Osteoblast (primary cell): ENCODE measurements around the gene ROBO2. TPM values are rescaled to one million over a fixed set of nuclear protein-coding genes. Genes with fewer than 3 reads are reported as not detected.

Experiments used
- DNase-seq: peaks from one replicate; pipeline ENCODE4 v3.0.0; 2011; ENCODE audit warnings: low spot score, mixed read lengths; ENCODE audit not compliant: insufficient read length; ENCODE audit errors: missing footprints
- H2AFZ ChIP-seq: 2 replicates; pipeline ENCODE4 v1.6.0; 2011; ENCODE audit warnings: mild to moderate bottlenecking, low read length
- H3K27ac ChIP-seq: 2 replicates; pipeline ENCODE4 v1.5.1; 2011; ENCODE audit warnings: mild to moderate bottlenecking, low read depth, low read length, moderate library complexity
- H3K27me3 ChIP-seq: 2 replicates; pipeline ENCODE4 v1.6.0; 2012; ENCODE audit warnings: mild to moderate bottlenecking, control low read depth, inconsistent platforms, low read length, moderate library complexity; ENCODE audit not compliant: insufficient read depth
- H3K36me3 ChIP-seq: 2 replicates; pipeline ENCODE4 v1.5.1; 2011; ENCODE audit warnings: mild to moderate bottlenecking, low read length, control low read depth, moderate library complexity; ENCODE audit not compliant: insufficient read depth
- H3K4me1 ChIP-seq: 2 replicates; pipeline ENCODE4 v1.5.1; 2011; ENCODE audit warnings: mild to moderate bottlenecking, low read length, control low read depth, moderate library complexity; ENCODE audit not compliant: insufficient read depth
- H3K4me2 ChIP-seq: 2 replicates; pipeline ENCODE4 v1.6.0; 2011; ENCODE audit warnings: mild to moderate bottlenecking, low read length; ENCODE audit not compliant: insufficient read depth
- H3K4me3 ChIP-seq: fragments of 200-600 bp; sonication (generic); 3 replicates; pipeline ENCODE4 v1.5.1; 2012; ENCODE audit warnings: mild to moderate bottlenecking, low read length, inconsistent platforms; ENCODE audit not compliant: insufficient read depth
- H3K79me2 ChIP-seq: 2 replicates; pipeline ENCODE4 v1.6.0; 2012; ENCODE audit warnings: mild to moderate bottlenecking, low read length, control low read depth, inconsistent platforms; ENCODE audit not compliant: insufficient read depth
- H3K9me3 ChIP-seq: 2 replicates; pipeline ENCODE4 v1.5.1; 2011; ENCODE audit warnings: low read depth, low read length, control low read depth
- H4K20me1 ChIP-seq: 2 replicates; pipeline ENCODE4 v1.6.0; 2012; ENCODE audit warnings: mild to moderate bottlenecking, low read length, control low read depth; ENCODE audit not compliant: insufficient read depth
- total RNA-seq: library from RNA; depleted of rRNA; stranded (reverse); fragments of >200 nt; gene quantifications from 2 replicates; pipeline ENCODE4 v1.2.3, GENCODE V29; 2012
- TF ChIP-seq, protein P1 (sequence below): IDR thresholded peaks from 2 replicates; pipeline ENCODE4 v1.5.1; 2011; ENCODE audit warnings: mild to moderate bottlenecking, low read depth, low read length, moderate library complexity; ENCODE audit errors: extremely low read depth

Gene ROBO2
- total RNA-seq, 1 donor: 0.36 TPM

DNA sequence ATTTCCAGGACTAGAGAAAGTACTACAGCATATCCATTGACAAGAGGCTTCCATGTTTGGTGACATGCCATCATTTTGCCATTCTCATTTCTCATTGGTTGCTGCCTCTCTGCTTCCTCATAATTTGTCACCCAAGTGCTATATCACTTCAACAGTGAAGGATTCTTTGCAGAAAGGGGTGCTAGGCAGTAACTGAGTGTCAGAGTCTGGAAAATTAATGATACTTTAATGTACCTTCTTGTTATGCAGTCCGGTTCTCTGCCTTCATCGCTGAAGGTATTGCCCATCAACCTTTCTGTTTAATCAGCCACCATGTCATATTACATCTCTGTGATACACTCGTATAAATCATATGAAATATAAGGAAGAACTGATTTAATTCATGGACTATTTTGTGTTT is 550.3 kb downstream of the ROBO2 start:
- TF ChIP-seq, protein P1, sequence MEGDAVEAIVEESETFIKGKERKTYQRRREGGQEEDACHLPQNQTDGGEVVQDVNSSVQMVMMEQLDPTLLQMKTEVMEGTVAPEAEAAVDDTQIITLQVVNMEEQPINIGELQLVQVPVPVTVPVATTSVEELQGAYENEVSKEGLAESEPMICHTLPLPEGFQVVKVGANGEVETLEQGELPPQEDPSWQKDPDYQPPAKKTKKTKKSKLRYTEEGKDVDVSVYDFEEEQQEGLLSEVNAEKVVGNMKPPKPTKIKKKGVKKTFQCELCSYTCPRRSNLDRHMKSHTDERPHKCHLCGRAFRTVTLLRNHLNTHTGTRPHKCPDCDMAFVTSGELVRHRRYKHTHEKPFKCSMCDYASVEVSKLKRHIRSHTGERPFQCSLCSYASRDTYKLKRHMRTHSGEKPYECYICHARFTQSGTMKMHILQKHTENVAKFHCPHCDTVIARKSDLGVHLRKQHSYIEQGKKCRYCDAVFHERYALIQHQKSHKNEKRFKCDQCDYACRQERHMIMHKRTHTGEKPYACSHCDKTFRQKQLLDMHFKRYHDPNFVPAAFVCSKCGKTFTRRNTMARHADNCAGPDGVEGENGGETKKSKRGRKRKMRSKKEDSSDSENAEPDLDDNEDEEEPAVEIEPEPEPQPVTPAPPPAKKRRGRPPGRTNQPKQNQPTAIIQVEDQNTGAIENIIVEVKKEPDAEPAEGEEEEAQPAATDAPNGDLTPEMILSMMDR: no peak
- Histone ChIP-seq H3K27ac (no peak overlapping the region), H3K4me2 (no peak overlapping the region), H3K4me3 (no peak overlapping the region), H3K9me3 (no peaks in the 10 kb centered on the region), H4K20me1 (no peaks in the 10 kb centered on the region), H3K79me2 (no peaks in the 10 kb centered on the region), H3K4me1 (no peaks in the 10 kb centered on the region), H3K36me3 (no peaks in the 10 kb centered on the region), H3K27me3 (no peaks in the 10 kb centered on the region), H2AFZ (no peak overlapping the region)
- no peak for DNase-seq

DNA sequence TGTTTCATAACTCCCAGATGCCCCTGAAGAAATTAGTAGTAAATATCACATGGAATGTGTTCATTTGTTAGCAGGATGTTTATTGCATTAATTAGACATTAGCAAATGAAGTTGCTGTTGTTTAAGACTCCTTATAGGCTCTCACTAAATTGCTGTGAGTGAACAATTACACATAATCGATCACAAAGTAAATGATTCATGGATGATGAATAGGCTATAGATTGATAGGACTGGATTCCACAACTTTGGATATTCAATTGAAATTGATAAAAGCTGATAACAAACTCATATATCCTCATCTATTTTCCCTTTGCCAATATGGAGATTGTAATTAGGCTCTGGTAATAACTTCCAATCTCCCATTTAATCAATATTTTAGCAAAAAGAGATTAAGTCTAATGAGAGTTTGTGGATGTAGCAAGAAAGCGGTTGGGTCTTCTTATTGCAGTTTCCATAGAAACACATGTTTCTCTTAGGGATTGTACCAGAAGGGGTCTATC is 555.5 kb downstream of the ROBO2 start:
- Histone ChIP-seq H3K4me3 (no peak overlapping the region), H3K4me1 (no peaks in the 10 kb centered on the region), H3K27ac (no peak overlapping the region), H3K4me2 (no peak overlapping the region), H3K36me3 (no peaks in the 10 kb centered on the region), H3K27me3 (no peaks in the 10 kb centered on the region), H3K9me3 (no peaks in the 10 kb centered on the region), H2AFZ (no peak overlapping the region), H4K20me1 (no peaks in the 10 kb centered on the region), H3K79me2 (no peaks in the 10 kb centered on the region)
- TF ChIP-seq, protein P1: no peak
- DNase-seq: no peak

DNA sequence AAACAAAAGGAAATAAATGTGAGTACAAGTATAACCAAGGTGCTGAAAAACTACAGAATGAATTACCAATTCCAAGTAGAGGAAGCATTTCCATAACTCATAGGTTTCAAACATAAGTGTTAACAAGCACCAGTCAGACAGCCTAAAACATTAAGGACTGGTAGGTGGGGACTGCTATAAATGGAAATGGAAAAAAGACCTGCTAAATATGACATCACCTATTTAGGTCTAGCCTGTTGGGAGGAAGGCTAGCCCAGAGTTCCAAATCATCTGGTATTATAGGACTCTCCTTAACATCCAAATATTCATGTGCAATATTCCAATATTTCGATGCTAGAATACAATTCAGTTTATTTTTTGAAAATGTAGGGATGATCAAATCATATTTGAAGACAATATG is 560.0 kb downstream of the ROBO2 start:
- DNase-seq: no peak
- Histone ChIP-seq H3K4me3 (no peak overlapping the region), H3K4me1 (no peaks in the 10 kb centered on the region), H3K27ac (no peak overlapping the region), H3K79me2 (no peaks in the 10 kb centered on the region), H3K27me3 (no peaks in the 10 kb centered on the region), H3K36me3 (no peaks in the 10 kb centered on the region), H3K4me2 (no peak overlapping the region), H4K20me1 (no peaks in the 10 kb centered on the region), H3K9me3 (no peaks in the 10 kb centered on the region), H2AFZ (no peak overlapping the region)
- TF ChIP-seq, protein P1: no peak

DNA sequence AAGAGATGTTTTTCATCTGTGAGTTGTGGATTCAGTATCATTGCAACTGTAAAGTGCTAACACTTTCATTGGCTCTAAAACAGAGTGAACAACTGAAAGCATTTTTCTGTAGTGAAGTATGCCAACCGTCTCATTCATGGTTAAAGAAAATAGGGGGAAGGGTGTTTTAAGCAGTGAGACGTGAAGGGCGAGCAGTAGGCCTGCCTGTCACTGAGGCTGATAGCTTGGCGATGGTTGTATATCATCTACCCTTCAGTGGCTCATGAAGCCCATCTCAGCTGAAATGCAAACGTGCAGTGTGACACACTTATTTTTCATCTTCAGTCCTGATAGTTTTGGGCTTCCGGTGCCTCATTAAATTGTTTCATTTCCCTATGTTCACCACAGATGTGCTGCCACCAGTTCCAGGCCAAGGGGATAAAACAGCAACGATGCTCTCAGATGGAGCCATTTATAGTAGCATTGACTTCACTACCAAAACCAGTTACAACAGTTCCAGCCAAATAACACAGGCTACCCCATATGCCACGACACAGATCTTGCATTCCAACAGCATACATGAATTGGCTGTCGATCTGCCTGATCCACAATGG is 562.0 kb downstream of the ROBO2 start:
- H3K79me2 ChIP-seq: no peaks in the 10 kb centered on the region
- H3K36me3 ChIP-seq: no peaks in the 10 kb centered on the region
- H4K20me1 ChIP-seq: no peaks in the 10 kb centered on the region
- no peak overlapping the region for H2AFZ ChIP-seq
- no peak overlapping the region for H3K4me3 ChIP-seq
- TF ChIP-seq, protein P1: no peak
- no peak for DNase-seq
- H3K27me3 ChIP-seq: no peaks in the 10 kb centered on the region
- H3K9me3 ChIP-seq: no peaks in the 10 kb centered on the region
- no peak overlapping the region for H3K4me2 ChIP-seq
- H3K4me1 ChIP-seq: no peaks in the 10 kb centered on the region
- no peak overlapping the region for H3K27ac ChIP-seq
